HG03064 (cell line): ENCODE measurements around the gene NSMF.
"Not testable (repeated sequence)": the region's sequence is repeated elsewhere in the genome, so short reads cannot be mapped to it uniquely, and the experiment has no call there.

ENCODE experiments used
- ATAC-seq: cut with Tn5 transposase; IDR thresholded peaks from one replicate; pipeline ENCODE4 v1.9.1; 2021; ENCODE audit warnings: low read depth; ENCODE audit not compliant: unreplicated experiment

The NSMF gene

GRCh38 chr9:137459601-137460362 is 648 bp upstream of the NSMF start:
- ATAC-seq, result no peak

- ATAC-seq, result no peak
Observed at GRCh38 chr9:137458194-137459151, 661 bp downstream of the NSMF start.

GRCh38 chr9:137457406-137458193 is 1.5 kb downstream of the NSMF start:
- ATAC-seq, result no peak

- no peak for ATAC-seq
Observed at GRCh38 chr9:137456864-137457405, 2.2 kb downstream of the NSMF start.

- ATAC-seq, result no peak
Observed at GRCh38 chr9:137456061-137456863, 2.9 kb downstream of the NSMF start.

GRCh38 chr9:137455359-137455991 is 3.7 kb downstream of the NSMF start:
- ATAC-seq, result no peak

- no peak for ATAC-seq
Observed at GRCh38 chr9:137454597-137455358, 4.4 kb downstream of the NSMF start.

- no peak for ATAC-seq
Observed at GRCh38 chr9:137454145-137454596, 5.0 kb downstream of the NSMF start.

GRCh38 chr9:137453643-137454081 is 5.5 kb downstream of the NSMF start:
- no peak for ATAC-seq

- ATAC-seq, result no peak
Observed at GRCh38 chr9:137452761-137453642, 6.1 kb downstream of the NSMF start.

- no peak for ATAC-seq
Observed at GRCh38 chr9:137452006-137452760, 7.0 kb downstream of the NSMF start.

- ATAC-seq, result not testable (repeated sequence)
Observed at GRCh38 chr9:137451264-137452005, 7.7 kb downstream of the NSMF start.

- ATAC-seq, result not testable (repeated sequence)
Observed at GRCh38 chr9:137450539-137451222, 8.5 kb downstream of the NSMF start.

- no peak for ATAC-seq
Observed at GRCh38 chr9:137449931-137450538, 9.1 kb downstream of the NSMF start.
